ENCODE measurements around the gene ATG101. TPM values are rescaled to one million over a fixed set of nuclear protein-coding genes. Genes with fewer than 3 reads are reported as not detected.

The ATG101 gene
- total RNA-seq, 1 experiment from 2014 or later = 44.6 TPM

GRCh38 chr12:52090291-52090690, 20.5 kb downstream of the ATG101 start:
- no peak for DNase-seq
- CTCF ChIA-PET = no interaction called here
- BruUV-seq (replicated peaks) = no TSS peak

GRCh38 chr12:52091061-52091460, 21.3 kb downstream of the ATG101 start:
- TF ChIP-seq CTCF (conservative IDR thresholded peaks at IDR 0.05) = no peak
- no peak overlapping the region for H2AFZ ChIP-seq
- H3K27me3 ChIP-seq (ENCODE audit: insufficient read depth, low read depth) = peaks cover 34% of the 10 kb centered on the region
- intact Hi-C loops (cut with micrococcal nuclease; ENCODE audit: unreplicated experiment) = no loop called here
- no peaks in the 10 kb centered on the region for H4K20me1 ChIP-seq (ENCODE audit: insufficient read depth)
- H3K9me3 ChIP-seq (ENCODE audit: insufficient read depth, low read depth) = no peaks in the 10 kb centered on the region
- ChIA-PET CTCF (interaction anchor here (0.7 kb wide), 1 partner anchor 95 kb away, joined by 4 read pairs; no protein-coding TSS in a partner anchor), POLR2A (ENCODE audit: unreplicated experiment) (interaction anchor here (0.5 kb wide), 1 partner anchor 830 kb away, joined by 5 read pairs; no protein-coding TSS in a partner anchor)
- no peak overlapping the region for H3K4me3 ChIP-seq
- no TSS peak for BruUV-seq (replicated peaks)
- no peaks in the 10 kb centered on the region for H3K4me1 ChIP-seq (replicated peaks; ENCODE audit: insufficient read depth)
- H3K9me2 ChIP-seq (ENCODE audit: insufficient read depth) = no peaks in the 10 kb centered on the region
- H3K79me2 ChIP-seq (ENCODE audit: low read depth) = no peaks in the 10 kb centered on the region
- no peaks in the 10 kb centered on the region for H3F3A ChIP-seq (ENCODE audit: insufficient read depth, low read depth)
- no peaks in the 10 kb centered on the region for H3K36me3 ChIP-seq (ENCODE audit: low read depth)
- no peak overlapping the region for H3K4me2 ChIP-seq
- no peak overlapping the region for H3K27ac ChIP-seq
- DNase-seq = no peak

More at GRCh38 chr12:52090291-52090690, 20.5 kb downstream of the ATG101 start:
- no peaks in the 10 kb centered on the region for H3K36me3 ChIP-seq (ENCODE audit: low read depth)
- POLR2A ChIA-PET (ENCODE audit: unreplicated experiment) = no interaction called here
- no peaks in the 10 kb centered on the region for H3K9me3 ChIP-seq (ENCODE audit: insufficient read depth, low read depth)
- H3K27me3 ChIP-seq (ENCODE audit: insufficient read depth, low read depth) = peaks cover 34% of the 10 kb centered on the region
- H3K4me1 ChIP-seq (replicated peaks; ENCODE audit: insufficient read depth) = no peaks in the 10 kb centered on the region
- H3F3A ChIP-seq (ENCODE audit: insufficient read depth, low read depth) = no peaks in the 10 kb centered on the region
- H4K20me1 ChIP-seq (ENCODE audit: insufficient read depth) = no peaks in the 10 kb centered on the region
- no peak overlapping the region for H3K27ac ChIP-seq
- no peak overlapping the region for H3K4me3 ChIP-seq
- no peaks in the 10 kb centered on the region for H3K79me2 ChIP-seq (ENCODE audit: low read depth)
- H2AFZ ChIP-seq = no peak overlapping the region
- TF ChIP-seq CTCF (conservative IDR thresholded peaks at IDR 0.05) (no peak), EZH2 (IDR thresholded peaks at IDR 0.05; ENCODE audit: low read depth) (no peak)
- intact Hi-C loops (cut with micrococcal nuclease; ENCODE audit: unreplicated experiment) = no loop called here
- H3K4me2 ChIP-seq = no peak overlapping the region
- H3K9me2 ChIP-seq (ENCODE audit: insufficient read depth) = no peaks in the 10 kb centered on the region

GRCh38 chr12:52091869-52092268, 22.1 kb downstream of the ATG101 start:
- ChIA-PET POLR2A (ENCODE audit: unreplicated experiment) (no interaction called here), CTCF (no interaction called here)
- peaks cover 34% of the 10 kb centered on the region for H3K27me3 ChIP-seq (ENCODE audit: insufficient read depth, low read depth)
- H2AFZ ChIP-seq = no peak overlapping the region
- H3K4me1 ChIP-seq (replicated peaks; ENCODE audit: insufficient read depth) = no peaks in the 10 kb centered on the region
- intact Hi-C loops (cut with micrococcal nuclease; ENCODE audit: unreplicated experiment) = no loop called here
- no peaks in the 10 kb centered on the region for H3K9me2 ChIP-seq (ENCODE audit: insufficient read depth)
- H3K4me3 ChIP-seq = no peak overlapping the region
- H3K79me2 ChIP-seq (ENCODE audit: low read depth) = no peaks in the 10 kb centered on the region
- no peak overlapping the region for H3K27ac ChIP-seq
- H3K36me3 ChIP-seq (ENCODE audit: low read depth) = no peaks in the 10 kb centered on the region
- no peak for DNase-seq
- BruUV-seq (replicated peaks) = no TSS peak
- no peaks in the 10 kb centered on the region for H3K9me3 ChIP-seq (ENCODE audit: insufficient read depth, low read depth)
- no peaks in the 10 kb centered on the region for H4K20me1 ChIP-seq (ENCODE audit: insufficient read depth)
- no peak overlapping the region for H3K4me2 ChIP-seq
- TF ChIP-seq EZH2 (IDR thresholded peaks at IDR 0.05; ENCODE audit: low read depth) = no peak
- no peaks in the 10 kb centered on the region for H3F3A ChIP-seq (ENCODE audit: insufficient read depth, low read depth)

- DNase-seq = no peak
- ChIA-PET POLR2A (ENCODE audit: unreplicated experiment) (interaction anchor here (0.7 kb wide), 1 partner anchor 1642 kb away, joined by 5 read pairs; no protein-coding TSS in a partner anchor), CTCF (interaction anchor here (0.7 kb wide), 1 partner anchor 21 kb away, joined by 4 read pairs; no protein-coding TSS in a partner anchor)
- H3K9me3 ChIP-seq (ENCODE audit: insufficient read depth, low read depth) = no peaks in the 10 kb centered on the region
- H3K4me1 ChIP-seq (replicated peaks; ENCODE audit: insufficient read depth) = no peaks in the 10 kb centered on the region
- no peaks in the 10 kb centered on the region for H3K79me2 ChIP-seq (ENCODE audit: low read depth)
- peaks cover 40% of the 10 kb centered on the region for H3K27me3 ChIP-seq (ENCODE audit: insufficient read depth, low read depth)
- H3F3A ChIP-seq (ENCODE audit: insufficient read depth, low read depth) = no peaks in the 10 kb centered on the region
- BruUV-seq (replicated peaks) = no TSS peak
- no peaks in the 10 kb centered on the region for H3K9me2 ChIP-seq (ENCODE audit: insufficient read depth)
- H3K36me3 ChIP-seq (ENCODE audit: low read depth) = no peaks in the 10 kb centered on the region
- no peak overlapping the region for H3K4me2 ChIP-seq
- TF ChIP-seq EZH2 (IDR thresholded peaks at IDR 0.05; ENCODE audit: low read depth) (no peak), CTCF (conservative IDR thresholded peaks at IDR 0.05) (no peak)
- H3K27ac ChIP-seq = no peak overlapping the region
- no peaks in the 10 kb centered on the region for H4K20me1 ChIP-seq (ENCODE audit: insufficient read depth)
- no peak overlapping the region for H3K4me3 ChIP-seq
- intact Hi-C loops (cut with micrococcal nuclease; ENCODE audit: unreplicated experiment) = no loop called here
- no peak overlapping the region; the same call in 1 of the 2 replicates for H2AFZ ChIP-seq
Observed at GRCh38 chr12:52093346-52093745, 23.6 kb downstream of the ATG101 start.

All from PC-9 (cell line).